Loucy (cell line): ENCODE data around the gene ATP8A1.

Experiments used
- H2AFZ ChIP-seq: fragments of 200-600 bp; sonication (generic); 2 replicates; pipeline ENCODE4 v1.6.0; 2016; ENCODE audit warnings: antibody characterized with exemption, mild to moderate bottlenecking, low read length, moderate library complexity
- H3F3A ChIP-seq: fragments of 200-600 bp; 2 replicates; pipeline ENCODE4 v1.6.0; 2016; ENCODE audit warnings: antibody characterized with exemption, low read depth, mild to moderate bottlenecking
- H3K27me3 ChIP-seq: fragments of 200-600 bp; sonication (generic); 2 replicates; pipeline ENCODE4 v1.6.1; 2014; ENCODE audit warnings: low read length, mild to moderate bottlenecking; ENCODE audit not compliant: insufficient read depth, poor library complexity, severe bottlenecking
- H3K36me3 ChIP-seq: fragments of 200-600 bp; sonication (generic); 2 replicates; pipeline ENCODE4 v1.6.1; 2016; ENCODE audit warnings: low read length; ENCODE audit not compliant: insufficient read depth
- H3K4me1 ChIP-seq: fragments of 200-600 bp; sonication (generic); 2 replicates; pipeline ENCODE4 v1.5.1; 2014; ENCODE audit warnings: low read length, mild to moderate bottlenecking; ENCODE audit not compliant: insufficient read depth, poor library complexity, severe bottlenecking
- H3K4me2 ChIP-seq: fragments of 200-600 bp; sonication (generic); 2 replicates; pipeline ENCODE4 v1.6.0; 2014; ENCODE audit warnings: antibody characterized with exemption, low read length, low read depth, mild to moderate bottlenecking; ENCODE audit not compliant: poor library complexity, severe bottlenecking
- H3K4me3 ChIP-seq: fragments of 200-600 bp; sonication (generic); 2 replicates; pipeline ENCODE4 v1.5.1; 2014; ENCODE audit warnings: low read length, mild to moderate bottlenecking, mixed read lengths; ENCODE audit not compliant: poor library complexity, severe bottlenecking
- H3K79me2 ChIP-seq: fragments of 200-600 bp; sonication (generic); 2 replicates; pipeline ENCODE4 v1.6.1; 2014; ENCODE audit warnings: low read length; ENCODE audit not compliant: insufficient read depth
- H3K9ac ChIP-seq: fragments of 200-600 bp; sonication (generic); 2 replicates; pipeline ENCODE4 v1.6.0; 2014; ENCODE audit warnings: mild to moderate bottlenecking, low read depth, low read length, moderate library complexity; ENCODE audit not compliant: poor library complexity, severe bottlenecking
- H3K9me2 ChIP-seq: fragments of 200-600 bp; sonication (generic); replicated peaks from 2 replicates; pipeline ENCODE4 v1.6.1; 2016; ENCODE audit warnings: low read depth, low read length, mixed read lengths
- H3K9me3 ChIP-seq: fragments of 200-600 bp; sonication (generic); 2 replicates; pipeline ENCODE4 v1.6.1; 2014; ENCODE audit warnings: mild to moderate bottlenecking, antibody characterized with exemption, low read length, low read depth; ENCODE audit not compliant: insufficient read depth
- H4K20me1 ChIP-seq: fragments of 200-600 bp; sonication (generic); 2 replicates; pipeline ENCODE4 v1.6.0; 2014; ENCODE audit warnings: antibody characterized with exemption, low read length, mild to moderate bottlenecking; ENCODE audit not compliant: insufficient read depth, poor library complexity, severe bottlenecking
- EZH2phosphoT487 ChIP-seq: fragments of 200-600 bp; IDR thresholded peaks from 2 replicates; pipeline ENCODE4 v1.6.1; 2018; ENCODE audit warnings: antibody characterized with exemption, mild to moderate bottlenecking, moderate library complexity, borderline replicate concordance
- TF ChIP-seq, protein P1 (sequence below): fragments of 200-600 bp; sonication (generic); conservative IDR thresholded peaks from 2 replicates; pipeline ENCODE4 v1.5.1; 2014; ENCODE audit warnings: mild to moderate bottlenecking, antibody characterized with exemption, low read length

The ATP8A1 gene

DNA sequence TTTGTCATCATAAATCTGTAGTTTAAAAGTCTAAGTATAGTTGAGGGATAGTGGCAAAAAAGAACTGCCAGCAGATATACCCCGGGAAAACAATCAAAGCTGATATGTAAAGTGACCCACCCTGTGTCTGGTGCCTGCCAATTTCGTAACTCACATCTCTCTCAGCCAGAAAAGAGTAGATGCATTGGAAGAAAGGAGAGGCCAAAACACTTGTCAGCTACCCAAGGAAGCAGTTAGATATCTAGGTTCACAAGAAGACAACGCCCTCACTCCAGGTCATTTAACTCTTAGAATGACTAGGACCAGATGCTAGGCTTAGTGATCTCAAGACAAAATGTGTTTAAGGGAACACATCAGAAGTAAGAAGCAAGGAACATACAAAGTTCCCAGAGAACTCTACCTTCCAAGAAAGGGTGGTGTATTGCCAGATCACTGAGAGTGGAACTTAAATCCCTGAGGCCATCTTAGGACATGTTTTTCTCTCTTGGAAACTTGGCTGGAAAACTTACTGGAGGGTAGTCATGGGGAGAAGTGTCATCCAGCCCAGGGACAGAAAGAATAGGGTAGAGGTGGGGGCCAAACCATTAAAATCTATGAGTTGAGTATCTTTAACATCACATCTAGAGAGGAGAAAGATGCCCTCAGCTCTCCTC lies 133.7 kb downstream of the ATP8A1 start:
- TF ChIP-seq EZH2phosphoT487, result no peak
- TF ChIP-seq, protein P1, sequence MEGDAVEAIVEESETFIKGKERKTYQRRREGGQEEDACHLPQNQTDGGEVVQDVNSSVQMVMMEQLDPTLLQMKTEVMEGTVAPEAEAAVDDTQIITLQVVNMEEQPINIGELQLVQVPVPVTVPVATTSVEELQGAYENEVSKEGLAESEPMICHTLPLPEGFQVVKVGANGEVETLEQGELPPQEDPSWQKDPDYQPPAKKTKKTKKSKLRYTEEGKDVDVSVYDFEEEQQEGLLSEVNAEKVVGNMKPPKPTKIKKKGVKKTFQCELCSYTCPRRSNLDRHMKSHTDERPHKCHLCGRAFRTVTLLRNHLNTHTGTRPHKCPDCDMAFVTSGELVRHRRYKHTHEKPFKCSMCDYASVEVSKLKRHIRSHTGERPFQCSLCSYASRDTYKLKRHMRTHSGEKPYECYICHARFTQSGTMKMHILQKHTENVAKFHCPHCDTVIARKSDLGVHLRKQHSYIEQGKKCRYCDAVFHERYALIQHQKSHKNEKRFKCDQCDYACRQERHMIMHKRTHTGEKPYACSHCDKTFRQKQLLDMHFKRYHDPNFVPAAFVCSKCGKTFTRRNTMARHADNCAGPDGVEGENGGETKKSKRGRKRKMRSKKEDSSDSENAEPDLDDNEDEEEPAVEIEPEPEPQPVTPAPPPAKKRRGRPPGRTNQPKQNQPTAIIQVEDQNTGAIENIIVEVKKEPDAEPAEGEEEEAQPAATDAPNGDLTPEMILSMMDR, result no peak
- no peak overlapping the region for H3K9ac ChIP-seq
- no peaks in the 10 kb centered on the region for H3K79me2 ChIP-seq
- H3K9me3 ChIP-seq, result no peaks in the 10 kb centered on the region
- H3K4me3 ChIP-seq, result no peak overlapping the region
- no peaks in the 10 kb centered on the region for H3F3A ChIP-seq
- H2AFZ ChIP-seq, result no peak overlapping the region
- no peaks in the 10 kb centered on the region for H3K27me3 ChIP-seq
- no peaks in the 10 kb centered on the region for H3K9me2 ChIP-seq
- no peaks in the 10 kb centered on the region for H4K20me1 ChIP-seq
- no peaks in the 10 kb centered on the region for H3K4me1 ChIP-seq
- peaks cover 34% of the 10 kb centered on the region; the same call in 1 of the 2 replicates for H3K36me3 ChIP-seq
- no peak overlapping the region for H3K4me2 ChIP-seq

DNA sequence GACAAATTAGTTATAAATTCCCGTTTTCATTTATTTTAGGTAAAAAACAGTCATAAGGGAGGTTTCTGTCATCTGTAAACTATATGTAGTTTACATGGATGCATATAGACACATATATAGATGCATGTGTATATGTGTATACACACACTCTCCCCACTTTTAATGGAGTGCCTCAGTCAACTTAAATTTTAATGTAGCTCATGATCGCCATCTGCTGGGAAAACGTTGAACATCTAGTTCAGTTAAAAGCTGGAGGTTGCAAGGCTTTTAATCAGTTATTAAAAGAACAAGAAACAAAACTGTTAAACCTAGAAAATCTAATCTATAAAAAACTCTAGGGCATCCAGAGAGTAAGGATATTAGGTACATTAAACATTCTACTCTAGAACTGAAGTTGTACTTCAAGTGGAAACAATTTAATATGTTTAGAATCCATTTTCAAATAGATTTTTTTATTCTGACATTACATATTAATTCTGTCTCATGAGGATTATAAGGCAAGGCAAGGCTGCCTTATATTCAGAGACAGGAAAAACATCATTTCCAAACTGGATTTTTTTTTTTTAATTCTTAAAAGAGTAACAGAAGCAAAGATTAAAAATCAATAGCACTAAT lies 137.0 kb downstream of the ATP8A1 start:
- no peaks in the 10 kb centered on the region for H3K27me3 ChIP-seq
- H3K36me3 ChIP-seq, result peaks cover 32% of the 10 kb centered on the region; the same call in 1 of the 2 replicates
- H3K4me3 ChIP-seq, result no peak overlapping the region
- H3K9ac ChIP-seq, result no peak overlapping the region
- H3K79me2 ChIP-seq, result no peaks in the 10 kb centered on the region
- H3K4me1 ChIP-seq, result peaks cover 7% of the 10 kb centered on the region
- H2AFZ ChIP-seq, result no peak overlapping the region
- H3K9me3 ChIP-seq, result no peaks in the 10 kb centered on the region
- no peaks in the 10 kb centered on the region for H3F3A ChIP-seq
- no peak for TF ChIP-seq EZH2phosphoT487
- TF ChIP-seq, protein P1, result peak; percentile 76
- no peak overlapping the region for H3K4me2 ChIP-seq
- H4K20me1 ChIP-seq, result no peaks in the 10 kb centered on the region
- H3K9me2 ChIP-seq, result no peaks in the 10 kb centered on the region

DNA sequence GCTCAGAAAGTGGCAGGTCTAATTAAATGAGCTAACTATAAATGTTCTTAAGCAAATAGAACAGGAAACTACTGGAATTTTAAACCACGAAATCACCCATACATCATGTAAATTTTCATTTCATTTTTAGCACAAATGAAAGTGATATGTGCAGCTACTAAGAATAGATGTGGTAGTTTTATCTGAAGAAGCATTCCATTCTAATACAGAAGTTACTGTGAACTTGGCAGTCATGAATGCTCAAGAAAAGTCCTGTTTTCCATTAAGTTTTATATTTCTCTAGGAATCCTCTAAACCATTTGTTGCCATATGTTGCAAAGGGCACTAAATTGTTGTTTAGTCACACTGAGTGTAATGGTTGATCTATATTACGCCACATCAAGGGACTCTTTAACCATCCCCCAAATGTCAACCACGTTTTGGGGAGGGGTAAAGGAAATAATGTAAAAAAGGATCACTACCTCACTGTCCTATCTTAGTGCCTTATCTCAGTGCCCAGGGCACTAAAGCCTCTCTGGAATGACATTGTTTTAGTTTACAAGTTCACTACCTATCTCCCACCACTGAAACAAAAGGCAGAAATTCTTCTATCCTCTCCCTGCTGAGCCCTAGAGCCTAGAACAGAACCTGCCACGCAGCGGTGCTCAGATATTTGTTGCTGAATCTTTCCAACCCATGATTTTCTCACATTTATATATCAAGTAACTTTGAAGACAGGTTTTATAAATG lies 141.6 kb downstream of the ATP8A1 start:
- Histone ChIP-seq H3K79me2 (no peaks in the 10 kb centered on the region), H4K20me1 (no peaks in the 10 kb centered on the region), H3K27me3 (no peaks in the 10 kb centered on the region), H3K36me3 (no peaks in the 10 kb centered on the region), H2AFZ (no peak overlapping the region), H3K4me3 (no peak overlapping the region), H3K4me1 (peaks cover 7% of the 10 kb centered on the region), H3F3A (no peaks in the 10 kb centered on the region), H3K4me2 (no peak overlapping the region), H3K9me3 (no peaks in the 10 kb centered on the region), H3K9me2 (no peaks in the 10 kb centered on the region), H3K9ac (no peak overlapping the region)
- TF ChIP-seq, protein P1, result no peak
- TF ChIP-seq EZH2phosphoT487, result no peak
